ENCODE data around the gene MYEF2.

DNA sequence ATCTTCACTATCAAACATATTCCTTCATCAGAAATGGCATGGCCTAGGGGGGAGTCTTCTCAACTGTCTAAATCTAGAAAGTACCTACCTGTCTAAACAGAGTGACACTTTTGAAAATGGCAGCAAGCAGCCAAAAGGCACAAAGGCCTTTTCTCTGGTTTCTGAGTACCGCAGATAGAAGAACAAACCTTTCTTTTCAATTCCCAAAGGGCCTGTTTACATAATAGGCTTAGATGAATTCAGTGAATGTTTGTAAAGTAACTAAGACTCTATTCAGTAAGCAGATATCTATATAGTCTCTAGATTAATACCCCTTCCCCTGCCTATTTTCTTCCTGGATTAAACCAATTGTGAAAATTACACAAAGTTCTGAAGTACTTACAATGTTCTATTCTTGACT, 7.1 kb downstream of the MYEF2 start:
- no peak for TF ChIP-seq CTCF (IDR thresholded peaks at IDR 0.05)
- no peak for TF ChIP-seq POLR2A (IDR thresholded peaks at IDR 0.05)
